HEK293 (cell line): ENCODE data around the gene ATP10A.

Experiments used
- CTCF ChIP-seq: fragments of 450-650 bp; formaldehyde crosslinking; IDR thresholded peaks from 2 replicates; pipeline ENCODE4 v1.5.1; 2016; ENCODE audit warnings: missing biosample characterization, missing genetic modification characterization
- HIC1 ChIP-seq: fragments of 450-650 bp; formaldehyde crosslinking; IDR thresholded peaks from 2 replicates; pipeline ENCODE4 v1.5.1; 2016; ENCODE audit warnings: missing biosample characterization, missing genetic modification characterization
- PBX3 ChIP-seq: sonication (generic); formaldehyde crosslinking; IDR thresholded peaks from 2 replicates; pipeline ENCODE4 v1.8.1; 2022; ENCODE audit warnings: mild to moderate bottlenecking, moderate library complexity, missing genetic modification reagents
- PRDM1 ChIP-seq: fragments of 450-650 bp; formaldehyde crosslinking; IDR thresholded peaks from 2 replicates; pipeline ENCODE4; 2016; ENCODE audit warnings: missing biosample characterization, missing genetic modification characterization
- ZBTB21 ChIP-seq: fragments of 450-650 bp; formaldehyde crosslinking; IDR thresholded peaks from 2 replicates; pipeline ENCODE4 v1.5.1; 2017; ENCODE audit warnings: missing biosample characterization, missing genetic modification characterization
- ZBTB8A ChIP-seq: fragments of 450-650 bp; formaldehyde crosslinking; IDR thresholded peaks from 2 replicates; pipeline ENCODE4 v1.5.1; 2016; ENCODE audit warnings: missing biosample characterization, missing genetic modification characterization
- ZNF146 ChIP-seq: fragments of 450-650 bp; formaldehyde crosslinking; IDR thresholded peaks from 2 replicates; pipeline ENCODE4 v1.5.1; 2016; ENCODE audit warnings: missing biosample characterization, missing genetic modification characterization
- ZNF23 ChIP-seq: fragments of 450-650 bp; formaldehyde crosslinking; IDR thresholded peaks from 2 replicates; pipeline ENCODE4 v1.5.1; 2016; ENCODE audit warnings: missing biosample characterization, missing genetic modification characterization, borderline replicate concordance
- ZNF324 ChIP-seq: fragments of 450-650 bp; formaldehyde crosslinking; IDR thresholded peaks from 2 replicates; pipeline ENCODE4 v1.5.1; 2016; ENCODE audit warnings: missing biosample characterization, missing genetic modification characterization
- ZNF626 ChIP-seq: fragments of 450-650 bp; sonication (Bioruptor Pico); formaldehyde crosslinking; IDR thresholded peaks from 2 replicates; pipeline ENCODE4 v1.5.1; 2018; ENCODE audit warnings: missing biosample characterization, missing genetic modification characterization, inconsistent platforms
- ZNF707 ChIP-seq: fragments of 450-650 bp; formaldehyde crosslinking; IDR thresholded peaks from 2 replicates; pipeline ENCODE4 v1.5.1; 2016; ENCODE audit warnings: missing biosample characterization, missing genetic modification characterization
- ZSCAN16 ChIP-seq: fragments of 450-650 bp; formaldehyde crosslinking; IDR thresholded peaks from 2 replicates; pipeline ENCODE4 v1.5.1; 2016; ENCODE audit warnings: missing biosample characterization, missing genetic modification characterization

DNA sequence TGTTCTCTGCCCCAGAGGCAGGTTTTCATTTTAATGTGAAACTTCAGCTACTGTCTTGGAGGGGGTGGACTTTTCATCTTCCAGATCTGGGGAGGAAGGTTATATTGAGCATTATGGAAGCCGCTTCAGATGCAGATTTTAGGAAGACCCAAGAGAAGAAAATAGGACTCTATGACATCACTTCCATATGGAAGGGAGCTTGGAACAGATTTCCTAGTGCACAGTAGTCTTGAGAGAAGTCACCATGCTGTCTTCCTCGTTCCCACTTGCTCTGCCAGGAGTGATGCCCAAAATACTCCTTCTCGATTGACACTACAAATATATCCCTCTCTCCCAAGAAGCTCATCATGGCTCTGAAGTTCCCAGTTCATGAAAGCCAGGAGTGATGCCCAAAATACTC, 197.2 kb downstream of the ATP10A start:
- TF ChIP-seq CTCF (tag by site-specific recombination) = no peak
- TF ChIP-seq ZNF324 (tag by site-specific recombination) = no peak
- TF ChIP-seq HIC1 = no peak
- no peak for TF ChIP-seq ZBTB8A
- TF ChIP-seq ZBTB21 (tag by site-specific recombination) = no peak
- no peak for TF ChIP-seq ZSCAN16 (tag by site-specific recombination)
- TF ChIP-seq ZNF23 = no peak
- TF ChIP-seq PRDM1 (tag by site-specific recombination) = no peak
- no peak for TF ChIP-seq ZNF146 (tag by site-specific recombination)
- no peak for TF ChIP-seq PBX3
- TF ChIP-seq ZNF626 (tag by site-specific recombination) = no peak
- no peak for TF ChIP-seq ZNF707 (tag by site-specific recombination)
